Prostate gland (tissue), 2 donors: Measurements from ENCODE around the gene KCNV2.

Experiments used
- POLR2A ChIP-seq: fragments of 450-650 bp; IDR thresholded peaks from one replicate; pipeline ENCODE4 v1.6.1; 2016; ENCODE audit warnings: antibody characterized with exemption, mild to moderate bottlenecking
- POLR2AphosphoS5 ChIP-seq: sonication (generic); formaldehyde crosslinking; IDR thresholded peaks from one replicate; pipeline ENCODE4 v1.6.1; 2017; ENCODE audit warnings: antibody characterized with exemption
- TF ChIP-seq, protein P1 (sequence below), 4 experiments: fragments of 200-600 bp in 2 of 4; fragments of 450-650 bp in 2 of 4; sonication (generic) in 2 of 4; IDR thresholded peaks; 1 replicate in 3 of 4; 2 replicates in 1 of 4; pipeline ENCODE4 v1.5.1; 2016 to 2019; ENCODE audit warnings: antibody characterized with exemption in 4 of 4, mild to moderate bottlenecking in 2 of 4, moderate library complexity in 2 of 4

DNA sequence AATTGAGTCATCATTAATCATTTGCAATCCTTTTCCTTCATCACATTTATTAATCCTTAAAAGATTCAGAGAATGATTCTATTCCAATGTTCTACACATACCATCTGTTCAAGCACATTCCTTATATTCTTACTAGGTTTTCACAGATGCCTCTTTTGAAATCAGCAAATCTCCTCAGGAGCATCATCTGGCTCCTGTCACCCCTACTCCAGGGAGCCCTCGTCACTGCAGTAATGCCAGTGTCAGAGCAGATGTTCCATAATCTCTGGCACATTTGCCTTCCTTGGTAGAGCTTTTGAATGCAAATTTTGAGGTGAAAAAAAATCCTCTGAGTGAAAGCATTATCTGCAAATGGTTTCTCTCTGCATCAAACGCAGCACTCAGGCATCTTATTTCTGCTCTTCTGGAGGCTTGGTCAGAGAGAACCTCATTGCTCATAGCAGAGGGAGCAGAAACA is 7.6 kb upstream of the KCNV2 start:
- TF ChIP-seq POLR2AphosphoS5 (no peak), POLR2A (no peak)
- TF ChIP-seq, protein P1, sequence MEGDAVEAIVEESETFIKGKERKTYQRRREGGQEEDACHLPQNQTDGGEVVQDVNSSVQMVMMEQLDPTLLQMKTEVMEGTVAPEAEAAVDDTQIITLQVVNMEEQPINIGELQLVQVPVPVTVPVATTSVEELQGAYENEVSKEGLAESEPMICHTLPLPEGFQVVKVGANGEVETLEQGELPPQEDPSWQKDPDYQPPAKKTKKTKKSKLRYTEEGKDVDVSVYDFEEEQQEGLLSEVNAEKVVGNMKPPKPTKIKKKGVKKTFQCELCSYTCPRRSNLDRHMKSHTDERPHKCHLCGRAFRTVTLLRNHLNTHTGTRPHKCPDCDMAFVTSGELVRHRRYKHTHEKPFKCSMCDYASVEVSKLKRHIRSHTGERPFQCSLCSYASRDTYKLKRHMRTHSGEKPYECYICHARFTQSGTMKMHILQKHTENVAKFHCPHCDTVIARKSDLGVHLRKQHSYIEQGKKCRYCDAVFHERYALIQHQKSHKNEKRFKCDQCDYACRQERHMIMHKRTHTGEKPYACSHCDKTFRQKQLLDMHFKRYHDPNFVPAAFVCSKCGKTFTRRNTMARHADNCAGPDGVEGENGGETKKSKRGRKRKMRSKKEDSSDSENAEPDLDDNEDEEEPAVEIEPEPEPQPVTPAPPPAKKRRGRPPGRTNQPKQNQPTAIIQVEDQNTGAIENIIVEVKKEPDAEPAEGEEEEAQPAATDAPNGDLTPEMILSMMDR (IDR thresholded peaks at IDR 0.05): no peak
